AG08396 (cell line): Measurements from ENCODE around the gene SLC12A7.

Experiments
- DNase-seq: peaks from one replicate; pipeline ENCODE4 v3.0.0; 2012; ENCODE audit warnings: low spot score, mixed read lengths

SLC12A7 gene

GRCh38 chr5:1050423-1051365 is 61.2 kb downstream of the SLC12A7 start:
- DNase-seq = no peak

- no peak for DNase-seq
Observed at GRCh38 chr5:1048861-1049838, 62.7 kb downstream of the SLC12A7 start.

DNA sequence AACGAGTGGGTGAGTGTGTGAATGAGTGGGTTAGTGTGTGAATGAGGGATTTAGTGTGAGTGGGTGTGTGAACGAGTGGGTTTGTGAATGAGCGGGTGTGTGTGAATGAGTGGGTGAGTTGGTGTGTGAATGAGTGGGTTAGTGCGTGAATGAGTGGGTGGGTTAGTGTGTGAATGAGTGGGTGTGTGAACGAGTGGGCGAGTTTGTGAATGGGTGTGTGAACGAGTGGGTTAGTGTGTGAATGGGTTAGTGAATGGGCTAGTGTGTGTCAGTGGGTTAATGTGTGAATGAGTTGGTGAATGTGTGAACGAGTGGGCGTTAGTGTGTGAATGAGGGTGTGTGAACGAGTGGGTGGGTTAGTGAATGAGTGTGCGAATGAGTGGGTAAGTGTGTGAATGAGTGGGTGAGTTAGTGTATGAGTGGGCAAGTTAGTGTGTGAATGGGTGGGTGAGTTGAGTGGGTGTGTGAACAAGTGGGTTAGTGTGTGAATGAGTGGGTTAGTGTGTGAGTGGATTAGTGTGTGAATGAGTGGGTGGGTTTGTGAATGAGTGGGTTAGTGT is 63.6 kb downstream of the SLC12A7 start:
- DNase-seq = no peak

- no peak for DNase-seq
Observed at GRCh38 chr5:1047332-1047965, 64.4 kb downstream of the SLC12A7 start.

DNA sequence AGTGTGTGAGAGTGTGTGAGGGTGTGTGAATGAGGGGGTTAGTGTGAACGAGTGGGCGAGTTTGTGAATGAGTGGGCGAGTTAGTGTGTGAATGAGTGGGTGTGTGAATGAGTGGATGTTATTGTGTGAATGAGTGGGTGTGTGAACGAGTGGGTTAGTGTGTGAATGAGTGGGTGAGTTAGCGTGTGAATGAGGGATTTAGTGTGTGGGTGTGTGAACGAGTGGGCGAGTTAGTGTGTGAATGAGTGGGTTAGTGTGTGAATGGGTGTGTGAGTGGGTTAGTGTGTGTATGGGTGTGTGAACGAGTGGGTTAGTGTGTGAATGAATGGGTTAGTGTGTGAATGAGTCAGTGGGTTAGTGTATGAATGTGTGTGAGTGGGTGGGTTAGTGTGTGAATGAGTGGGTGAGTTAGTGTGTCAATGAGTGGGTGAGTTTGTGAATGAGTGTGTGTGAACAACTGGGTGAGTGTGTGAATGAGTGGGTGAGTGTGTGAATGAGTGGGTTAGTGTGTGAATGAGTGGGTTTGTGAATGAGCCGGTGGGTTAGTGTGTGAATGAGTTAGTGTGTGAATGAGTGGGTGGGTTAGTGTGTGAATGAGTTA is 65.8 kb downstream of the SLC12A7 start:
- DNase-seq = no peak

DNA sequence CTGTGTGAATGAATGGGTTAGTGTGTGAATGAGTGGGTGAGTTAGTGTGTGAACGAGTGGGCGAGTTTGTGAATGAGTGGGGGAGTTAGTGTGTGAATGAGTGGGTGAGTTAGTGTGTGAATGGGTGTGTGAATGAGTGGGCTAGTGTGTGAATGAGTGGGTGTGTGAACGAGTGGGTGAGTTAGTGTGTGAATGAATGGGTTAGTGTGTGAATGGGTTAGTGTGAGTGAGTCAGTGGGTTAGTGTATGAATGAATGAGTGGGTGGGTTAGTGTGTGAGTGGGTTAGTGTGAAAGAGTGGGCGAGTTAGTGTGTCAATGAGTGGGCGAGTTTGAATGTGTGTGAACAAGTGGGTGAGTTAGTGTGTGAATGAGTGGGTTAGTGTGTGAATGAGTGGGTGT is 67.7 kb downstream of the SLC12A7 start:
- no peak for DNase-seq

DNA sequence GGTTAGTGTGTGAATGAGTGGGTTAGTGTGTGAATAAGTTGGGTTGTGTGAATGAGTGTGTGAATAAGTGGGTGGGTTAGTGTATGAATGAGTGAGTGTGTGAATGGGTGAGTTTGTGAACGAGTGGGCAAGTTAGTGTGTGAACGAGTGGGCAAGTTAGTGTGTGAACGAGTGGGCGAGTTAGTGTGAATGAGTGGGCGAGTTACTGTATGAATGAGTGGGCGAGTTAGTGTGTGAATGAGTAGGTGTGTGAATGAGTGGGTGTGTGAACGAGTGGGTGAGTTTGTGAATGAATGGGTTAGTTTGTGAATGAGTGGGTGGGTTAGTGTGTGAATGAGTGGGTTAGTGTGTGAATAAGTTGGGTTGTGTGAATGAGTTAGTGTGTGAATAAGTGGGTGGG is 68.5 kb downstream of the SLC12A7 start:
- DNase-seq = no peak

DNA sequence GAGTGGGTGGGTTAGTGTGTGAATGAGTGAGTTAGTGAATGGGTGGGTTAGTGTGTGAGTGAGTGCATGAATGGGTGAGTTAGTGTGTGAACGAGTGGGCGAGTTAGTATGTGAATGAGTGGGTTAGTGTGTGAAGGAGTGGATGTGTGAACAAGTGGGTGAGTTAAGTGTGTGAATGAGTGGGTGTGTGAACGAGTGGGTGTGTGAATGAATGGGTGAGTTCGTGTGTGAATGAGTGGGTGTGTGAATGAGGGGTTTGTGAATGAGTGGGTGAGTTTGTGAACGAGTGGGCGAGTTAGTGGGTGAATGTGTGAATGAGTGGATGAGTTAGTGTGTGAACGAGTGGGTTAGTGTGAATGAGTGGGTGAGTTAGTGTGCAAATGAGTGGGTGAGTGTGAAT is 69.2 kb downstream of the SLC12A7 start:
- no peak for DNase-seq

GRCh38 chr5:1041225-1042143 is 70.4 kb downstream of the SLC12A7 start:
- no peak for DNase-seq

DNA sequence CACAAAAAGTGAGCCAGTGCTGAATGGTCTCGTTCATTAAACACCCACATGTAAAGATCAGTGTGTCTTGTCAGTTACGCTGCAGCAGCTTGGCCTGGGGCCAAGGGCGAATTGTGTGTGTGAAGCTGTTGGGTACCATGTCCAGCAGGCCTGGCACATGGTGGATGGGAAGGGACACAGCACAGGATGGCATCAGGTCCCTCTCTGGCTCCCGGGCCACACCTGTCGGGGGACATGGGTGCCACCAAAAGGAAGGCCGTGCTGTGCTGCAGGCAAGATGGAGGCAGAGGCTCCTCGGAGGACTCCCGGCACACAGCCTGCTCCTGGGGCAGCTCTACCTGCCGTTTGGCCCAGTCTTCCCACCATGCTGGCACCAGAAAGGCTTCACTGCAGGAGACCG is 71.3 kb downstream of the SLC12A7 start:
- no peak for DNase-seq

DNA sequence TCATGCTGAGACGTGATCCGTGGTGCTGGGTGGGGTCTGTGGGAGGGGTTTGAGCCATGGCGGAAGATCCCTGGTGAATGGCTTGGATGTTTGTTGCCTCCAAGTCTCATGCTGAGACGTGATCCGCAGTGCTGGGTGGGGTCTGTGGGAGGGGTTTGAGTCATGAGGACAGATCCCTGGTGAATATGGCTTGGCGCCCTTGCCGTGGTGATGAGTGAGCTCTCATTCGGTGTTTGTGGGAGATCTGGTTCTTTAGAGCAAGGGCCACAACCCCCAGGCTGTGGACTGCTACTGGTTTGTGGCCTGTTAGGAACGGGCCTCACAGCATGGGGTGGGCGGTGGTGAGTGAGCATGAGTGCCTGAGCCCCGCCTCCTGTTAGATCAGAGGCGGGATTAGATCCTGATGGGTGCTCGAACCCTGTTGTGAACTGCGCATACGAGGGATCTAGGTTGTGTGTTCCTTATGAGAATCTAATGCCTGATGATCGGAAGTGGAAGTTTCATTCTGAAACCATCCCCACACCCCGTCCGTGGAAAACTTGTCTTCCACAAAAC is 72.1 kb downstream of the SLC12A7 start:
- DNase-seq = no peak

GRCh38 chr5:1039210-1039548 is 72.7 kb downstream of the SLC12A7 start:
- DNase-seq = no peak

DNA sequence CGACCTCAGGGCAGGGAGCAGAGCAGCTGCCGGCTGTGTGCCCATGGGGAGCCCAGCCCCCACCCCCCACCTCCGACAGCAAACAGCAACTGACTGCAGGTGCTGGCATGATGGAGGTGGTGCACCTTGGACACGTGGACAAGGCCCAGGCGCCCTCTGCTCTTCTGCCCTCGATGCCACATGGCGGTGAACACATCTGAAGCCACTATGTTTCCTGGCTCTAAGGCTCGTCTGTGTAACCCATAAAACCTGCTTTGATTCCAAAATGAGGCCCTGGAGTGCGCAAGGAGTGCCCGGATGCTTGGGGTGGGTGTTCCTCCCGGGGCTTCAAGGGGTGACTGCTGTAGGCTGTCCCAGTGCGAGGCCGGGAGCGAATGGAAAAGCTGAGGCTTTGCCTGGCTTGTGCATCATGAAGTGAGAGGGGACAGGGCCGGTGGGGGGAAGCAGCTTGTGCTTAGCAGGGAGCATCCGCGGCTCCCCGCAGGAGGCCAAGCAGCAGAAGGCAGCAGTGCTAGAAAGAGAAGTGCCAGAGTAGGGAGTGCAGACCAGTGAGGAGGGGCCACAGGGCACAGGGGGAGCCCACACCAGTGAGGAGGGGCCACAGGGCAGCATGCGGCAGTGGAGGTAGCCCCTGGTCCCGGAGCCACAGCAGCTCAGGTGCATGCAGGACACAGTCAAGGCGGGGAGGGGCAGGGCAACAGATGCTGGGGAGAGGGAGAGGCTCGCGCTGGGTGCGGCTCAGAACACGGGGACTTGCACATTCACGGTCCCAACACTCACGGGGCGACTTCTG is 73.2 kb downstream of the SLC12A7 start:
- no peak for DNase-seq

DNA sequence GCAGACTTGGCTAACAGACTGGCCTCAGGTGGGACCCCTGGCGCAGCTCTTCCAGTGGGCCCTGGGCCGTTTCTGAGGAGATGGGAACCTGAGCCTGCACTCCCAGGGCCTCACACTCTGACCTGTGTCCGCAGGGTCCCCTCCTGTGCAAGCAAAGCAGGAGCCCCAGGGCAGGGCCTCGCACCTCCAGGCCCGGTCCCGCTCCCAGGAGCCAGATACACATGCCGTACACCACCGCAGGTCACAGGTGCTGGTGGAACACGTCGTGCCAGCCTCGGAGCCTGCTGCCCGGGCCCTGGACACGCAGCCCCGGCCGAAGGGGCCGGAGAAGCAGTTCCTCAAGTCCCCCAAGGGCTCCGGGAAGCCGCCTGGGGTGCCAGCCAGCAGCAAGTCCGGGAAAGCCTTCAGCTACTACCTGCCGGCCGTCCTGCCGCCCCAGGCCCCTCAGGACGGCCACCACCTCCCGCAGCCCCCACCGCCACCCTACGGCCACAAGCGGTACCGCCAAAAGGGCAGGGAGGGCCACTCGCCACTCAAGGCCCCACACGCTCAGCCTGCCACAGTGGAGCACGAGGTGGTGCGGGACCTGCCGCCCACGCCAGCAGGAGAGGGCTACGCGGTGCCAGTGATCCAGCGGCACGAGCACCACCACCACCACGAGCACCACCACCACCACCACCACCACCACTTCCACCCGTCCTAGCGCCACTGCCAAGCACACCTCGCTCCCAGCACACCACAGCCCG is 74.0 kb downstream of the SLC12A7 start:
- DNase-seq = no peak

DNA sequence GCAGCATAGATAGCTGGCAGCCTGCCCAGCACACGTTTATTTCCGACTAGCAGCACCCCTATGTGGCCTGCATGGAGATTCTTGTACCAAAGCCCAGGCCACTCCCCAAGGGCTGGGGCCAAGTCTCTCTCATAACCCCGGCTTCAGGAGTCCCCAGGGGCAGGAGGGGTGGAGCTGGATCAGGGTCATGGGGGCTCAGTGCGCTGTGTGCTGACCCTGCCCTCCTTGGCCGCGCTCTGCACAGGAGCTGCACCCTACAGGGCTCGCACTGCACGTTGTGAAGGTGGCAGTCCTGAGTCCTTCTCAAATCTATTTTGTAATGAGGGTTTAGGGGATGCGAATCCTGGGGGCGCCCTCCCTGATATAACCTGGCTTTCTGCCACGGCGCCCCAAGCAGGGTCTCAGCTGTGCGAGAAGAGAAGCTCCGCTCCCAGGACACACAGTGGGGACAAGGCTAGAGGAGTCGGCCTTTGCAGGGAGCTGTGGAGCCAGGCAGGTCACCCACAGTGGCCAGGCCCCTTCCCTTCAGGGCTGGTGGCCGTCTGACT is 74.7 kb downstream of the SLC12A7 start:
- DNase-seq = no peak

- no peak for DNase-seq
Observed at GRCh38 chr5:1036504-1037122, 75.2 kb downstream of the SLC12A7 start.

GRCh38 chr5:1035421-1036405 is 76.2 kb downstream of the SLC12A7 start:
- no peak for DNase-seq
